Esophagus muscularis mucosa (tissue), 4 donors: ENCODE data around the gene AKAP13.

Experiments used
- EP300 ChIP-seq: sonication (generic); formaldehyde crosslinking; IDR thresholded peaks from one replicate; pipeline ENCODE4 v1.6.1; 2017; ENCODE audit warnings: antibody characterized with exemption
- POLR2A ChIP-seq: fragments of 450-650 bp; IDR thresholded peaks from one replicate; pipeline ENCODE4 v1.6.1; 2017; ENCODE audit warnings: antibody characterized with exemption, moderate library complexity, mild to moderate bottlenecking, low read depth
- POLR2AphosphoS5 ChIP-seq, 2 donors: sonication (generic); formaldehyde crosslinking; IDR thresholded peaks; one replicate each; pipeline ENCODE4 v1.6.1; 2017; ENCODE audit warnings: antibody characterized with exemption in 2 of 2
- TF ChIP-seq, protein P1 (sequence below), 3 experiments: fragments of 200-600 bp in 2 of 3; fragments of 450-650 bp in 1 of 3; sonication (generic) in 2 of 3; IDR thresholded peaks; one replicate each; pipeline ENCODE4 v1.5.1; 2017 to 2019; ENCODE audit warnings: antibody characterized with exemption in 3 of 3, mild to moderate bottlenecking in 2 of 3, moderate library complexity in 1 of 3

DNA sequence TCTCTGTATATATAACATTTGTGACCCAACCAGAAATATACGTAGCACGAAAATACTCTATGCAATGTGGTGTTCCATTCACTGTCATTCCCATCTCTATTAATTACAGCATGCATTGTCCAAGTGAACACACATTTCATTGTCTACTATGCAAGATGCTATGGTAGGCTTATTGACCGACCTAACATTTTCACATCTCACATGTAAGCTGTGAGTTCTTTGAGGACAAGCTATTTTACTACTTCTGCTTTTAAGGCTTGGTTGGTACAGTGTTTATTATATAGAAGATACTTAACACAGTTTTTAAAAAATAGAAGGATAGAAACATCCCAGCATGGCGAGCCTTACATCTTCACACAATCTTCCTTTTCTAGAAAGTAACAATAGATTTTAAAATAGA, 249.9 kb downstream of the AKAP13 start:
- TF ChIP-seq, protein P1, sequence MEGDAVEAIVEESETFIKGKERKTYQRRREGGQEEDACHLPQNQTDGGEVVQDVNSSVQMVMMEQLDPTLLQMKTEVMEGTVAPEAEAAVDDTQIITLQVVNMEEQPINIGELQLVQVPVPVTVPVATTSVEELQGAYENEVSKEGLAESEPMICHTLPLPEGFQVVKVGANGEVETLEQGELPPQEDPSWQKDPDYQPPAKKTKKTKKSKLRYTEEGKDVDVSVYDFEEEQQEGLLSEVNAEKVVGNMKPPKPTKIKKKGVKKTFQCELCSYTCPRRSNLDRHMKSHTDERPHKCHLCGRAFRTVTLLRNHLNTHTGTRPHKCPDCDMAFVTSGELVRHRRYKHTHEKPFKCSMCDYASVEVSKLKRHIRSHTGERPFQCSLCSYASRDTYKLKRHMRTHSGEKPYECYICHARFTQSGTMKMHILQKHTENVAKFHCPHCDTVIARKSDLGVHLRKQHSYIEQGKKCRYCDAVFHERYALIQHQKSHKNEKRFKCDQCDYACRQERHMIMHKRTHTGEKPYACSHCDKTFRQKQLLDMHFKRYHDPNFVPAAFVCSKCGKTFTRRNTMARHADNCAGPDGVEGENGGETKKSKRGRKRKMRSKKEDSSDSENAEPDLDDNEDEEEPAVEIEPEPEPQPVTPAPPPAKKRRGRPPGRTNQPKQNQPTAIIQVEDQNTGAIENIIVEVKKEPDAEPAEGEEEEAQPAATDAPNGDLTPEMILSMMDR (IDR thresholded peaks at IDR 0.05): no peak
- TF ChIP-seq POLR2A (no peak), EP300 (no peak), POLR2AphosphoS5 (IDR thresholded peaks at IDR 0.05) (no peak)
